T47D (cell line): ENCODE results near the gene EML6.

Experiments used
- DNase-seq, 2 experiments: peaks; one replicate each; pipeline versions ENCODE4 v3.0.0 to v3.0.0-alpha.2; 2011 to 2012; ENCODE audit warnings: low read depth in 1 of 2, low spot score in 1 of 2
- JUND ChIP-seq: IDR thresholded peaks from 2 replicates; pipeline ENCODE4 v1.6.1; 2012; ENCODE audit warnings: low read depth
- in situ Hi-C: cut with HindIII; loops from 2 replicates; pipeline ENCODE4 v1.10.0; 2016; ENCODE audit warnings: low sequenced_read_pairs, low pct_unique_long_range_greater_than_20kb

EML6 gene

GRCh38 chr2:54876764-54877163, 153.3 kb downstream of the EML6 start:
- no peak for TF ChIP-seq JUND
- in situ Hi-C loops = no loop called here
- DNase-seq = no peak

DNA sequence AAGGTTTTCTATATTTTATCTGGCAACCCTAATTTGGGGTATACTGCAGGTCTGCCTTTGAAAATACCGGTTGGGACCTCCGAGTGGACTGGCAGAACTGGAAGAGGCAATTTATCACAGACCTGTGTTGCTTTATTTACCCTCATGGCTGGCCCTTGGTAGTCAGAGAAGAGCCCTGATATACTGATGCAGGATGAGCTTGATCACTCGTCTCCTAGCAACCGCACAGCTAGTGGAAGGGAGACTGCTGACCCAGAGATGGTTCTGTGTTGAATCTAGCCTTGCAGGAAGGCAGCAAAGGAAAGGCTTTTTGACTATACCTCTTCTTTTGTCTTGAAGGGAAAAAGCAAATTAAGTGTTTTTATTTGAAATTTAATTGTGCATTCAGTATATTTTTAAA, 154.7 kb downstream of the EML6 start:
- TF ChIP-seq JUND = no peak
- in situ Hi-C loops = no loop called here

GRCh38 chr2:54879032-54879431, 155.6 kb downstream of the EML6 start:
- no peak for DNase-seq
- in situ Hi-C loops = no loop called here

More for the DNA sequence above, 154.7 kb downstream of the EML6 start:
- DNase-seq = no peak

GRCh38 chr2:54879598-54880332, 156.3 kb downstream of the EML6 start:
- TF ChIP-seq JUND = no peak
- DNase-seq = no peak
- in situ Hi-C loops = no loop called here

More at GRCh38 chr2:54879032-54879431, 155.6 kb downstream of the EML6 start:
- TF ChIP-seq JUND = no peak

DNA sequence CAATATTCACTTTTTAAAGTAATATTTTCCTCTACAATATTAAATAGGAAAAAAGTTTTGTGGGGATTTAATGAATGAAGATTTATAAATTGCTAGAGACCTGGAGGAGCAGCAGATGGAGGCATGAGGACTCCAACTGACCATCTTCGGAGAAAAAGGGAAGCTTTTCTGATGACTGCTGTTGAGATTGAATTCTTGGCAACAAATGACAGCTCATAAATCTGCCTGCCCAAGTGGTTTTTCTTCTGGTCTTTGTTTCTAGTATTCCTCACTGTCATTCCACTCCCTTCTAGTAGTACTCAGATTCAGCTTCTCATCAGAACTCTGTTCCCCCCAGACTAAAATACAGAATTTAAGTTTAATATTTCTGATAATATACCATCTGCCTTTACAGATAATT, 157.0 kb downstream of the EML6 start:
- TF ChIP-seq JUND = no peak
- in situ Hi-C loops = no loop called here

DNA sequence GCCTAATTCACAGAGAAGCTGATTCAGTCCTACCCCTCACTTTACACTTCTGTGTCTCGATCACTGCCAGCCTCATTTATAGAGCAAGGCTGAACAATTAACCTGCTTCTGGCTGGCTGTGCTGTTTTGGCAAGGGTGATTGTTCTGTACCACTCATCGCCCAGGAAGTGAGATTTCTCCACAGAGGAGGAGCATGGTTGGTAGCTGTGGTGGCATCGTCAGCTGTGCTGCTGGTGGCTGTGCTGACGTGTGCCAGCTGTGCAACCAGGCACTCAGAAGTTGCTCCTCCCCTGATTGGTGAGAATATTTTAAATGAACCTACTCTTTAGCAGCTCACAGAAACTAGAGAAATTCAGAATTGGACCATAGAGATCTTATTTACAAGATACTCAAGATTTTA, 158.3 kb downstream of the EML6 start:
- no peak for TF ChIP-seq JUND
- in situ Hi-C loops = no loop called here
- no peak for DNase-seq

More for the DNA sequence above, 157.0 kb downstream of the EML6 start:
- DNase-seq = no peak

GRCh38 chr2:54885891-54886290, 162.4 kb downstream of the EML6 start:
- TF ChIP-seq JUND = no peak
- DNase-seq = no peak
- in situ Hi-C loops = no loop called here

GRCh38 chr2:54887850-54888545, 164.5 kb downstream of the EML6 start:
- in situ Hi-C loops = no loop called here
- DNase-seq = no peak
- TF ChIP-seq JUND = no peak

DNA sequence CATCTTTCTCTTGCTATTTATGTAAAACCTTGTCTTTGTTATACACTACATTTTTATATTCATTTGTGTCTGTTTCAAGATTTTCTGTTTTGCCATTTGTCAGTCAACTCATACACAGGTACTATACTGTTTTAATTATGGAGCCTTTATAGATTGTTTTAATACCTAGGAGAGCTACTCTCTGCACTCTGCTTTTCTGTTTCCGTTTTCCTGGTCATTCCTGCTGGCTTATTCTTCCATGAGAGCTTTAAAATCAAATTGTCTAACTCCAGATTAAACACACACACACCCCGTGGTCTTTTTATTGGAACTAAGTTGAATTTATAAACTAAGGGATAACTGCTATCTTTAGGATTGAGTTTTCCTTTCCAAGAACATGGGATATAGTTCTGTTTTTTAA, 165.6 kb downstream of the EML6 start:
- no peak for DNase-seq
- in situ Hi-C loops = no loop called here
- no peak for TF ChIP-seq JUND

GRCh38 chr2:54891909-54892308, 168.4 kb downstream of the EML6 start:
- DNase-seq = no peak
- in situ Hi-C loops = no loop called here
- no peak for TF ChIP-seq JUND

DNA sequence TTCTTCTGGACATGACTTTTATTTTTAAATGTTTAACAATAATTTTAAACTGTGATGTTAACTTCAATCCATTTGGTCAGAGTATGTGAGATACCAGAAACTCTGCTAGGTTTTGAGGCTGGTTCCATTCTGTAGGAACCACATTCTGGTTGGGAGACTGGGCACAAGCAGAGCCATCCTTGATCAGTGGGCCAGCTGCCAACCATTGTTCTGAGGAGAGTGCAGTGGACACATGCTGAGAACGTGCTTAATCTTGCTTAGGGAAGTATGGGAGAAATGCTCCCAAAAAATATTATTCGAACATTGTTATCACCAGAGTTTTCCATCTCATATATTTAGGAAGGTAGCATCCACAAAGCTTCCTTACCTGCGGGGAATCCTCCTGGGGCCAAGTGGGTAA, 171.0 kb downstream of the EML6 start:
- no peak for TF ChIP-seq JUND
- DNase-seq = no peak
- in situ Hi-C loops = no loop called here

DNA sequence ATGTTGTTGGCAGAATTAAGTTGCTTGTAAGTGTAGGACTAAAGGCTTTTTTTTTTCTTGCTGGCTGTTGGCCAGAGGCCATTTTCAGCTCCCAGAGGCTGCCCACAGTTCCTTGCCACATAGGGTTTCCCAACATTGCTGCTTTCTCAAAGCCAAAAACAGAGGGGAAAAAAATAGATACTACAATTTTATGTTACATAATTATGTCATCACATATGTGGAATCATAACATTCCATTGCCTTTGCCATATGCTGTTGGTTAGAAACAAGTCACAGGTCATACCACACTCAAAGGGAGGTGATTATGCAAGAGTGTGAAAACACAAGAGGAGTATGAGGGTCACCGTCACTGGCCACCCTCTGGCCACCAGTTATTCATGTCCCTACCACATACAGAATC, 172.3 kb downstream of the EML6 start:
- in situ Hi-C loops = no loop called here
- TF ChIP-seq JUND = no peak
- no peak for DNase-seq

DNA sequence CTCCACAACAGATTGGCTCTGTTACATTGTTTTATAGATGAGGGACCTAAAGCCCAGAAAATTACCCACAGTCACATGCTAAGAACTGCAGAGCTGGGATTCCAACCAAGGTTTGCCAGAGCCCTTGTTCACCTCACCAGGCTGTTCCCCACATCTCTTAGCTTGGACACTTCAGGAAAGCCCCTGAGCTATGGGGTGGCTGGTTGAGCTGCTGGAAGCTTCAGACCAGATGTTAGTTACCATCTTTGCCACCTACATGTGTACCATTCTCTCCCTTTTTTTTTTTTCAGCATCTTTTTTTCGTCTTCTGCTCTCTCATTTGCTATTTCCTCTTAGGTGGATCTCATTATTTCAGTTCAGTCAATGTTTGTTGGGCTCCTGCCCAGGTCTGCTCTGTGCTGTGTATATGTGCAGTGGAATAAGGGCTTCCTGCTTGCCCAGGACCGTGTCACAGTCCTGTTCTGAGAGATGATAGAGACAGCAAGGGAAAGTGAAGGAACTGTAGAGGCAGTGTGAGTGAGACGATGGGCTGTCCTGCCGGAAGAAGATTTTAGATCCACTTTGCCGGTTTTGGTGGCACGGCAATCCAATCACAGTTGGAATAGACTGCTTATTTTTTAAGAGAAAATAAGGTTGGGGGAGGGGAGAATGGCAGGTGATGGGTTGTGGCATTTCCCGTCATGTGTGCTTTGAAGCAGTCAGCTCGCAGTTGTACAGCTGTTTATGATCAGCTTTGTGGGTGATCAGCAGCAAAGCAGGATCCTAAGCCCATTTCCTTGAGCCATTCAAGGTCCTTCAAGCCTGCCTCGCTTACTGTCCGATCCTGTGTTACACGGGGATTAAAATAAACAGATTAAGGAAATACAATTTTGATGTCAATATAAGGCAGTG, 174.2 kb downstream of the EML6 start:
- TF ChIP-seq JUND = no peak
- DNase-seq = no peak
- in situ Hi-C loops = no loop called here
